Activated T-cell treated with anti-CD3 and anti-CD28 coated beads for 24 hours (primary cell): ENCODE measurements around the gene GSTM2.

Experiments
- DNase-seq: peaks from one replicate; pipeline ENCODE4 v3.0.0-alpha.2; 2020; ENCODE audit warnings: low read depth

Gene GSTM2

GRCh38 chr1:109716121-109716520 is 48.3 kb downstream of the GSTM2 start:
- DNase-seq: no peak

DNA sequence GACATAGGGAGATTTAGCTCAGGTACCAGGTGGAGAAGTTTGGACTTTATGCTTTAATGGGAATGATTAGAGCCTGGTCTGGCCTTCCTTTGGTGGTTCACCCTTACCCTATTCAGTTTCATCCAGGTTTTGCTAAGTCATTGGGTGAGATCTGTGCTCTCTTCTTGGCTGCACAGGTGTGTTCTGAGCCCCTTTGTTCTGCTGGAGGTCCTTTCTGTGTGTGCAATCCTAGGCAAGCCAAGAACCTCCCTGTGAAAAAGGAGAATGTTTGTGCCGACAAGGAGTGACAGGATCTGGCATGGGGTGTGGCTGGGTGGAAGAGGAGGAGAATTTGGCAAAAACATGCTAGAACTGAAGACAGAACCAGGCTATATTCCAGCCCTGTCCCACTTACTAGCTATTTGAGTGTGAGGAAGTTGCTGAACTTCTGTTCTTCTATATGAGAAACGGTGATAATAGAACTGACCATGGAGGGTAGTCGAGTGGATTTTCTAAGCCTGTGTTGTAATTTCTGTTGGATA is 48.8 kb downstream of the GSTM2 start:
- no peak for DNase-seq

- DNase-seq: no peak
Observed at GRCh38 chr1:109717729-109718128, 49.9 kb downstream of the GSTM2 start.

GRCh38 chr1:109718495-109718894 is 50.6 kb downstream of the GSTM2 start:
- DNase-seq: no peak

- DNase-seq: no peak
Observed at GRCh38 chr1:109719337-109719837, 51.5 kb downstream of the GSTM2 start.

DNA sequence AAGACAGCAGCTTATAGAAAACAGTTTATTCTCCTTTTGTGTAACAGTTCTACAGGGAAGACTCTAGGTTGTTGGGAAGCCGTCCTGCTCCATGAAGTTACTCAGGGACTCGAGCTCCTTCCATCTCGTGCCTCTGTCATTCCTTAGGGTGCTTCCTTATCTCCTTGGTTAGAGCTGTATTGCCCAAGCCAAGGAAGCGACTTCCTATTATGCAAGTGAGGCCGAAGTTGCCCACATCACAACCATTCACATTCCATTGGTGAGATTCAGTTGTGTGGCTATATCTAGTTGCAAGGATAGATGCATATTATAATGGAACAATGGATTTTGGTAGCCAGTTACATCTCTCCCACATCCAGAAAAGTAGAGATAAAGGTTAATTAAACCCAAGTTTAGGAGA is 53.2 kb downstream of the GSTM2 start:
- no peak for DNase-seq

DNA sequence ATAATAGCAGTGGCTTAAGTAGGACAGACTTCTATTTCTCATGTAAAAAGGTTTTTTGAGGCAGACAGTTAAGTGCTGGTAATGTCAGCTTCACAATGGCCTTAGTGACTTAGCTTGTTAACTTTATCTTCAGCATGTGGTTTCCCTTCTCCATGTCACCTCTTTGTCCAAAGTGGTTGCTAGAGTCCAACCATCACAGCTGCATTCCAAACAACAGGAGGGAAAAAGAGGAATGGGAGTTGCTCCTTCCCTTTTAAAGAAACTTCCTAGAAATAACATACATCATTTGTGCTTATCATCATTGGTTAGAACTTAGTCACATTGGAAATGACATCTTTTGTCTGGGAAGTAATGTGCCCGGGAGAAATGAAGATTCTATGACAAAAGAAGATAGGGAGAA is 54.1 kb downstream of the GSTM2 start:
- no peak for DNase-seq

- DNase-seq: no peak
Observed at GRCh38 chr1:109722908-109723691, 55.2 kb downstream of the GSTM2 start.
